NCI-H2196 (cell line): ENCODE data around the gene TMEM132D.

ENCODE experiments used
- DNase-seq: peaks from one replicate; lab custom pipeline; 2025; ENCODE audit not compliant: unreplicated experiment; lab: John Stamatoyannopoulos, UW

TMEM132D gene

DNA sequence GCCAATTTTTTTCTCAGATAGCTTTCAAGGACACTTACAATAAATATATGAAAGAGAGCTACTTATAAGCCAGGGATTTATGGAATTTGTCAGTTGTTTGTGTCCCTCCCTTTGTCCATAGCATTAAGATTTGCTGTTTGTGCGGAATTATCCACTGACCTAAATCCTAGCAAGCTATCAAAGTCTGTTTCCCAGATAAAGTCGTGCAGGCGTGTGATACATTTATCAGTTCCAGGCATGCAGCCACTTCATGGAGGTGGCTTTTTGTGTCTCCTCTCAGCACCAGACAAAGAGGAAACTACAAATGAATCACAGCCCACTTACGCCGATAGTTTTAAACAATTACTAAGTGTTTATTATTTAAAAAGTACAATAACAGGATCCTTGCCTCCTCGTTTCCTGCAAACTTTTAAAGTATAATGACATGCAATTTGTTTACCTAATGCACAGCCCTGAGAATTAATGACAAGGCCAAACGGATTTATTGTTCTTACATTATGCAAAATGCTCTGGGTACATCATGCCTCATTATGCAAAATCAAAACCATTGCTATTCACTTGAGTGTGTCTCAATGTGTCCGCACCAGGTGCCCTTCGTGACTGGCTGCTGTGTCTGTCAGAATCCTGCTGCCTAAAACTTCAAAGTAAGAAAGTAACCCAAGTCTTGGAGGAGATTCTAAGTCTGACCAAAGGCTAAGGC, 627.3 kb downstream of the TMEM132D start:
- DNase-seq: no peak

DNA sequence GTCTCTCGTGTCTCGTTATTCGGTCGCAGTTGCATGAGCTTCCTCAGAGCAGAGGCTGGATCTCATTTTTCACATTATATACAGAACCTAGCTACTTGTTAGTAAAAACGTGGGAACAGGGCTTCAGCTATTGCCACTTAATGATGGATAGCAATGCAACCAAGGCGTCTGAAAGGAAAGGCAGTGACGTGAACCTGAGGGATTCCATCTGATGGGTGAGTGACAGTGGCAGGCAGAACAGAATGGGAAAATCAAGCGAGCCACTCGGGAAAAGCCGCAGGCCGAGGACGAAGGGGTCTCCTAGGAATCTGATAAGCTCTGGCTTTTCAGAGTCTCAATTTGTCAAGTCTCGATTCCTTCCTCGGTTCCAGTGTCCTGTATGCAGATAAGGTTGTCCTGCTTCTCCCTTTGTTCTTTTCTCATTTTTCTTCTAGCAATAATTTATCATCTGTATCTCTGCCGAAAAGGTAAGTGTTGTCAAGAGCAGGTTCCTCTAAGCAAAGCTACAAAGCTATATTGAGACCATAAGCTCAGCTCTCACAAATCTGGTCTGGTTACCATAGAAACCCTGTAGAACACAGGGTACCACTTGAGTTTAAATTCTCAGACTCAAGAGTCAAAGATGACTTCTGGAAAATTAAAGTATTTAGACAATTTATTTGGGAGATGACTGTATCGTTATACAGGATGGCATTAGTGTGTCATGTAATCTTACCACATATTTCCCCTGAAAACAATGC, 633.9 kb downstream of the TMEM132D start:
- no peak for DNase-seq

DNA sequence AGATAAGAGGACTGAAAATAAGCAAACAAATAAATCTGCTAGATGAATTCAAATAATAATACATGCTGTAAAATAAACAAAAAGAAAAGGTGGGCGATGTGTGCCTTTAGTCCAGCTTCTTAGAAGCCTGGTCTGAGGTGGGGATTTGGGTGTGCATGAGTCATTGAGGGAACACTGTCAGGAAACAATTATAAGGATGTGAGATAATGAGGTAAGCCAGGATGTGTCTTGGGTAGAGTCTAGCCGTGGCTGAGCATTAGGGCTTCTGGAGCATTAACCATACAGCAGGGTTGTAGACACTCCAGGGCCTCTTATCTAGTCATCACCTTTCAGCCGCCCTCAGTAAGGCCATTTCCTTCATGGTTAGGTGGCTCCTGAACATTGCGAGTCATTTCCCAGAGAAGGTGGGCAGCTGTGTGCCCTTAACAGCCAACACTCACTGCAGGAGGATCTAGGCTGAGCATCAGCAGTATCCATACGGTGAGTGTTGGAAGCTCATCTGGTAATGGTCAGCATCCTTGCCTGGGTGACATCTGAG, 645.0 kb downstream of the TMEM132D start:
- no peak for DNase-seq

DNA sequence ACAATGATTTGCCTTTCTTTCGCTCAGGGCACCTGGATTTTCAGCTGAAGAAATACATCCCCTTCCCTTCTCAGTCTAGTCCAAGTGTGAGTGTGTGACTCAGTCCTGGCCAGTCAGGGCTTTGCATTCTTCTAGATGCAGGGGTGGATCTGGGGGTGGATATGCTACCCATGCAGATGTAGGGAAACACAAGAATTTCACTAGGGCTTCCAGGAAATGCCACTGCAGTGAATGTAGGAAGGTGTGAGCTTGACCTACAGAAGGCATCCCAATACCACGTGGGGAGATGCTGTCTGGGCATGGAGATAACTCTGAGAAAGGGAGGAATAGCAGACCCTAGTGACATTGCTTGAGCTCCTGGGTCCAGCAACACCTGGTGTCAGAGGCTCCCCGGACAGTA, 646.3 kb downstream of the TMEM132D start:
- no peak for DNase-seq

DNA sequence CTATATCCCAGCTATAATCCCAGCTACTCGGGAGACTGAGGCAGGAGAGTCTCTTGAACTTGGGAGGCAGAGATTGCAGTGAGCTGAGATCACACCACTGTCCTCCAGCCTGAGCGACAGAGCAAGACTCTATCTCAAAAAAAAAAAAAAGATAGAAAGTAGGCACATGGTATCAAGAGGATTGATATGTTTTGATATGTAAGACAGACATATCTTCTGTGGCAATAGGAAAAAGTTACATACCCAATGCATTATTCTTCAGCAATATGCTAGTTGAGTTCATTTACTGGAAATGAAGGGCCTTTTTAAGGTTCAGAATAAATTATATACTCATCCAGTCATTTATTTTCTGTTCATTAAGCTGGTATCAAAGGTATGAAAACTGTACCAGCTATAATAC, 657.2 kb downstream of the TMEM132D start:
- DNase-seq: no peak

DNA sequence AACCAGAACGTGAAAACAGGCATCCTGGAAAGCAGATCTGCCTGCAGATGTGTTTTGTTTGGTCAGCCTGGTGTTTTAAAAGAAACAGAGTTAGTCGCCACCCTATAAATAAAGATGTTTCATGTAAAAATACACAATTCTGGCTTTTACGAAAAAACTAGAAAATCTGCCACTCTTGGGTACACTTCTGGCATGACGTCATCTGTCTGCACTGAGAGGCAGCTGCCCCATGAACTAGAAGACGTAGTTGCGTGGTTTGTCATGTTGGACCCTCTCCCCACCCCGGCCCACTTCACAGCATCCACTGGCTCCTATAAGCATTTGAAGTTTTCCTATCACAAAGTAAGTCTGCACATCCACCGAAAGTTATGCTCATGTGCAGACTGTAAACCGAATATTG, 658.1 kb downstream of the TMEM132D start:
- no peak for DNase-seq

DNA sequence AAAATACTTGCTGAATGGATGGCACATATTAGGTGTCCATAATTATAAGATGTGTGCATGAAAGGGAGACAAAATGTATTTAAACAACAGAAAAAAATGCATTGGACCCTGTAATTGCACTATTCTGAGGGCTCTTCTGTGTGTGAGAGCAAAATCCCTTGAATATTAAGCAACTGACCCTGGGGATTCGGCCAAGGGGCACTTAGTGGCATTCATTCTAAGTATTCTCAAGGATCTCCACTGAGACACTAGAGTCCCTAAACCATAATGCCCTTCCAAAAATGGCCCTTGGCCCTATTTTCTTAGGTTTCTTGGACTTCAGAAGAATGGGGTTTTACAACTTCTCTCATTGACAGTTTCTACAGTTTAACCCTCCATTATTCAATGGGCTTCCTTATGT, 662.0 kb downstream of the TMEM132D start:
- DNase-seq: no peak

DNA sequence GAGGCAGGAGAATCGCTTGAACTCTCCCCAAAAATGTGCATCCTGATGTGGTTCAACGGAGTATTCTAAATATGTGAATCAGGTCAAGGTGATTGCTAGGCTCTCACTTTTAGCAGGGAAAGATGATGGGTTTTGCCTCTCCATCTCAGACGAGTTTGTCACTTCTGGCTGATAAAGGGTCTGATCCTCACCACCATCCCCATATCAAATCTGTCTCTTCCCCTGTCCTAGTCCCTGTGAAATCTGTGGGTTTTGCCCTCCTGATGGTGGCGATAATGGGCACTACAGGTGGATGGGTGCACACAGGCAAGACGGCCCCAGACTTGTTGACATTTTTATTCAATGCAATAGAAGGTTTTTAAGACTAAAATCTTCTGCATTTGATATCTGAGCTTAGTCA, 665.9 kb downstream of the TMEM132D start:
- DNase-seq: no peak

DNA sequence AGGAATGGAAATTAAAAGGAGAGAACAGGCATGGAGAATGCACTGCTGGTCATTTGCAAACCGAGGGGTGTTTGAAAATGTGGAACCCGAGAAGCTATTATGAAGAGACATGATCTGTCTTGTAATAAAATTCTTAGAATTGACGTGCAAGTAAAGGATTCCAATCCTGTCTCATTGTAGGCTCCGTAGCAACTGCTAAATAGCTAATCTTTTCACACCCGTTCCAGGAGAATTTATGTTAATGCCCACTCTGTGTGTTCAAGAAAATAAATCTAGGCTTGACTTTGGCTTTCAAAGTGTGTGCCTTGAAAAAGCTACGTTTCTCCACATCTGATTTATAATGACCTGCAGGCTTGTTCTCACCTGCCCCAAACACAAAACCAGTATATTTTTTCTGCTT, 669.6 kb downstream of the TMEM132D start:
- DNase-seq: no peak

DNA sequence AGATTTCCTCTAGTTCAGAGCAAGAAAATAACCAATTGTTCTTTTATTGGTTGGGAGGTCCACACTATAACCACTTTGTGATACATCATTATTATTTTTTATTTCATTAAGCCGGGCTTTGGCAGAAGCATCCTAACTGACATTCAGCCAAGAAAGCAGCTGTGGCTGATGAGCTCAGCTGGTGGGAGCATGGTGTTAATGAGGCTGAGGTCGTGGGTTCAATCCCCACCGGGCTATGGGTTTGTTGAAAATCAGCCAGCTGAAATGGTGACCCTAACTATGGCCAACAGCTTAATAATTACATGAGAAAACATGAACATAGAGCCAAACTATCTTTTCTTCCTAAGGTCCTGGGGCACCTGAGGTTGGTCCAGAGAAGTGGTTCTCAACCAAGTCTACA, 672.3 kb downstream of the TMEM132D start:
- DNase-seq: no peak

DNA sequence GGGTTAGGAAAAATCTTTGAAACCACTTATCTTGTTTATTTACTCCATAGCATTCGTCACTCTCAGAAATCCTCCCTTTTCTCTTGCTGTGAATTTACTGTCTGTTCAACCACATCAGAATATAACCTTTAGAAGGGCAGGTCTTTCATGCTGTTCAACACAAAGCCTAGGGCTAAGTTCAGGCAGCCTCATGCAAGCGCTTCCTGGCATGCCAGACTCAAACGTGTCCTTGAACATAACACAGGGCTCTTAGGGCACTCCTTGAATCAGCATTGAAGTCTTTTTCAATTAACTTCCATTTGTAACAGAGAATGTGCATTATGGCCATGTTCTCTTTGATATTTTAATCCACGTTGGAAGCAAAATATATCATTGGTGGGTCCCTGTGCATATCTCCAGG, 672.8 kb downstream of the TMEM132D start:
- no peak for DNase-seq

DNA sequence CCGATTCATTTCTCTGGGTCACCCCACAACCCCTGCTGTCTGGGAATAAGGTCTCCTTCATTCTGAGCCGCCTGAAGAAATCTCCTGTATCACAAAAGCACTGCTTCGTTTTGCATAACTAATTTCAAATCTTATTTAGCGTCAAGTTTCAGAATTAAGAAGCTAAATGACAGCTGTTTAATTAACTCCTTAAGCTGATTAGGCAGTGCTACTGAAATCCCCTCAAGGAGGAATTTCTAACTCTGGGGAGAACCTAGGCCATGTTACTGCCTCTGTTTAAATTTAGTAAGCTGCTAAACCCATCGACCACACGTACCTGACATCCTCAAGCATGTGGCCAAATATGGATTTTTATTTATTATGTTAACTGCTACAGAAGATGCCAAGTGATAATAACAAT, 677.0 kb downstream of the TMEM132D start:
- no peak for DNase-seq

DNA sequence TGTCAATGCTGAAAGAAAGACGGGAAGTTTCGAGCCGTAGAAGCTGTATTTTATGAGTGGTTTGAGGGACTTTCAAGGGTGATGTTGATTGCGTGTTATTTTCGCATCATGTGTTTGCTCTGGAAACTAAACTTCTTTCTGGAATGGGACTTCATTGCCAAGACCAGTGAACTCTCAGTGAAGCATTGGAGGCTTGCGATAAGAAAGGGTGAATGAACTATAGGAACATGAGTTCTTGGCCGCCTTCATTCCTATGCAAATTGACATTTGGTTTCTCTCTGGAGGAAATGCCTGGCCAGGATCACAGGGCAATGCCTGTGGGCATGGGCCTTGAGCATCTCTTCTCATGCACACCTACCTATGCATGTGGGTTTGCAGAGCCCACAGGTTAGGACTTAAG, 677.8 kb downstream of the TMEM132D start:
- no peak for DNase-seq

DNA sequence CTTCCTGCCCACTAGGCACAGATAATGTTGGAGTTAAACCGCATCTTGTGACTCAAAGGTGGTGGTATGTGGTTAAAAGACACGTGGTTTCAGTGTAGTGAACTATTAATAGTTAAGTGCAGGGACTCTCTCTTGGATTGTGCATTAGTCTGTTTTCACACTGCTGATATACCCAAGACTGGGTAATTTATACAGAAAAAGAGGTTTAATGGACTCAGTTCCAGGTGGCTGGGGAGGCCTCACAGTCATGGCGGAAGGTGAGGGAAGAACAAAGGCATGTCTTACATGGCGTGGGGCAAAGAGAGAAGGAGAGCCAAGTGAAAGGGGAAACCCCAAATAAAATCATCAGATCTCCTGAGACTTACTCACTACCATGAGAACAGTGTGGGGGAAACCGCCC, 688.3 kb downstream of the TMEM132D start:
- no peak for DNase-seq

DNA sequence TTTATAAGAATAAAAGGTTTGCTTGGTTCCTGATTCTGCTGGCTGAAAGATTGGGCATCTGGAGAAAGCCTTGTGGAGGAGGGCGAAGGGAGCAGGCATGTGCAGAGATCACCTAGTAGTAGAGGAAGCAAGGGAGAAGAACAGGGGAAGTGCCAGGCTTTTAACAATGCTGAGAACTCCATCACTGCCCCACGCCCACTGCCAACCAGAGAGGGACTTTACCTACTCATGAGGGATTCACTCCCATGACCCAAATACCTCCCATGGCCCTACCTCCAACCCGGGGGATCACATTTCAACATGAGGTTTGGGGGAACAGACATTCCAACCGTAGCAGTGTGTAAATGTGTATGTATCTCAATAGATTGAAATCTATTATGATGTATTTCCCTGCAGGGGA, 690.3 kb downstream of the TMEM132D start:
- DNase-seq: no peak

DNA sequence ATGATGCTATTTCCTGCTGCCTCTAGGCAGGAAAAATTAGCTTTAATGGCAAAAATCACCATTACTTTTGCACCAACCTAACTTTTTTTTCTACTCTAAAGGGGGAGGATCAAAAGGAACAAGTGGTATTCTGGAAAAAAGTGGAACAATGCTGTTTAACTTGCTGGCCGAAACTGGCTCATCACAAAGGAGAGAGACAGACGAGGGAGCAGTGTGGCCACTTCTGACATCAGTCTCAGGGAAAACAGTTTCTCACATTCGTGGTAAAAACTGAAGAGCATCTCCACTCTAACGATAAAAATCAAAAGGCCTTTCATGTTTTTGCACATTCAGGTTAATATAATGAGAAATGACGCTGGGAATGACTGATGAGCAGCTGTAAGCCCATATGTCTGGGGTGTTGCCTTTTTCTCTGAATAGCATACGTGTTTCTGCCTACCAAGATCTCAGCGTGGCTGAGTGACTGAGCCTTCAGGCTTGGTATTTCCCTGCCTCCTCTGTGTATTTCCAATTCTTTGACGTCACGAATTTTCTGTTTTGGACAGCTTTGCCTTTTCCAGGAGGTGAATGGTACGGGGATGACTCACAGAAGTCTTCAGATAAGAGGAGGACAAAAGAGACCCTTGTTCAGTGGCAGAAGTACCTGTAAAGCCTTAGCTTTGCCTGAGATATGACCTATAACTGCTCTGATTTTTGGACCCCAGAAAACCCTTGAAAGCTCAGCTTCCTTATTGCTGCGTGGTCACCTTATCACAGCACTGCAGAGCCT, 691.8 kb downstream of the TMEM132D start:
- no peak for DNase-seq

DNA sequence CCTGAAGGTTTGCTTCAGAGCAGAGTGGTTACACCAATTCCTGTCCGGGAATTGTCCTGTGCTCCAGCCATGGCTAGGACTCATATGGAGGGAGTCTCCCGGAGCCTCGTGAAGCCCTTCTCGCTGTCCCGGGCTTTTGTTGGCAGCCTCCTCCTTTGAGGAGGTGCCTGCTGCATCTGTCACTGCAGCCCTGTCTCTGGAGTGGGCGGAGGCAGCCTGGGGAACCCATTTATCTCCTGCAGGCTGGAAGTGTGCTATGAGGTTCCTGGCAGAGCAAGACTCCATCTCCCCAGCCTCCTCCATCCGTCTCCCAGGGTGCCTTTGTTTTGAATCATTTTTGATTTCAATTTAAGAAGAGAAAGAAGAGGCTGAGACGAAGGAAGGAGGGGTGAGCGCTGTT, 695.3 kb downstream of the TMEM132D start:
- DNase-seq: no peak

DNA sequence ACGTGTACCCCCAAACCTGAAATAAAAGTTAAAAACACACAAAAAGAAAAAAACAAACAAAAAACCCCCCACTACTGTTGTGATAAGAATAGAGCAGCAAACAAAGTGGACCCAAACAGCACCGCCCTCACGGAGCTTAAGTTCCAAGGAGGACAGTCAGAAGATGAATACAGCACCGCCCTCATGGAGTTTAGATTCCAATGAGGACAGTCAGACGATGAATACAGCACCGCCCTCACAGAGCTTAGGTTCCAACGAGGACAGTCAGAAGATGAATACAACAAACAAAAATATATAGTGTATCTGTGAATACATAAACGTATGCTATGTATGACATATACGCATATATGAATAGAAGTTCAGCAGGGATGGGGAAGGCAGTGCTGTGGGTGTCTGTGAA, 696.7 kb downstream of the TMEM132D start:
- DNase-seq: no peak

DNA sequence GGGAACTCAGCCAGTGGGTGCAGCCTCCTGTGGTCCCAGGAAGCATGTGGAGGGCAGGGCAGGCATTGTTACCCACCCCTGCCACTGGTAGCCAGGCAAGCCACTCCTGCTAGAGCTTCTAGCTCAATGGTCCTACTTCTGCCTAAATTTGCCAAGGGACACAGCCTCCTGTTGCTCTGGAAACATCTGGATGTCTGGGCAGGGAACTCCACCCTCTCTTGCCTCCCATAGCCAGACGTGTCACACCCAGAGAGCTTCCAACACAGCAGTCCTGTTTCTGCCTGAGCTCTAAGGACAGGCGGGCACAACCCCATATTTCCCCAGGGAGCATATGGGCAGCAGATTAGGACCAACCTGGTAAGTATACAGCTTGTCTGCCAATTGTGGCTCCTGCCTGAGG, 700.4 kb downstream of the TMEM132D start:
- no peak for DNase-seq

DNA sequence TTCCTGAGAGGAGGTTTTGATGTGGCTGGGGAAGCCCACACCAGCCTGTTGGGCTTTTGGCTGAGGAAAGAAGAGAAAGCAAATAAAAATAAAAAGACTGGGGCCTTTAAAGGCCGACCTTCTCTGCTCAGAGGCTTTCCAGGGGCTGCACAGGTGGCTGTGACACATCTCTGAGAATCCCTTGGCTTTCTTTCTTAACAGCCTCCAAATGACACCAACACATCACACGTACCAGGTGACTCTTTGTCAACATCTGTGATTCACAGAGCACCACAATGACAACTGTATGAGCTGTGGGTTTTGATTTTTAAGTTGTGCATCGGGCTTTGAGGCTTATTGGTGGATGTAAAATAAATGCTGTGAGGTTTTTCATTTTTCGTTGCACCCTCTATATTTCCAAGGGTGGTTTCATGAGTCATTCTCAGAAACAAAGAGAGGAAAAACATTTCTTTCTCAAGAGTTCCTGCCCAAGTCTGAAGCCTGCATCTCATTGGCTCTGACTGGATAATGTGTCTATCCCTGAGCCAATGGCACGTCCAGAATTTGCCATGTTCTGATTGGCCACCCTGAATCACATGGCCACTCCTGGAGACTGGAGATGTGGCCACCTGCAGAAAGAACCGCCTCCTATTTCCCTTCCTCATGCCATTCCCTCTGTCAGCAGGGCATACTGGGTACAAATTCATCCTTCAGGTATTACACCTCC, 701.6 kb downstream of the TMEM132D start:
- DNase-seq: no peak

DNA sequence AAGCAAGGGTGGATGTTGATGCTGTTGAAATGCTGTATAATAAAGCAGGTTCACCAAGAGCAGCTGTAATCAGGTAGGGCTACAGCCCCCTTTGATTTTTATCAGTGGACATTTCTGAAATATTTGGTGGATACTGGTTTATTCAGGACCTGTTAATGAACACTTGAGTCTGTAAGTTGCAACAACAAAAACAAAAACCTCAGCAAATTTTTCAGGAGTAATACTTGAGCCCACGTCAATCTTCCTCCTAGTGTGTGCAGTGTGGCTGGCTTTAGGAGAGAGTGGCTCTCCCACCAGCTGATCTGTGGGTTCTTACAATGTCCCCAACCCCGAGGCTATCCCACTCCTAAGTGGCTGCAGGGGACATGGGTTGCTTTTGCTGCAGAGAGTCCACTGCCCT, 702.8 kb downstream of the TMEM132D start:
- DNase-seq: no peak
